Kidney (tissue), 14 donors: ENCODE results near the gene C1orf35. TPM values are rescaled to one million over a fixed set of nuclear protein-coding genes. Genes with fewer than 3 reads are reported as not detected.

Experiments used
- DNase-seq, 5 donors: peaks; one replicate each; pipeline ENCODE4 v3.0.0-alpha.2; 2013 to 2020
- FAIRE-seq: peaks from 2 replicates; lab custom pipeline; 2012; peaks lifted over from hg19 to GRCh38; lab: Jason Lieb, UNC
- H3K27ac ChIP-seq, 2 donors: one replicate each; pipeline ENCODE4 v1.7.0; 2013; ENCODE audit warnings: low read depth in 2 of 2, low read length in 2 of 2, inconsistent platforms in 1 of 2
- H3K27me3 ChIP-seq: one replicate; pipeline ENCODE4 v1.7.1; 2013; ENCODE audit warnings: low read length, inconsistent platforms; ENCODE audit not compliant: control insufficient read depth, insufficient read depth
- H3K36me3 ChIP-seq, 3 donors: one replicate each; pipeline versions ENCODE4 v1.7.0 to v1.7.1; 2013; ENCODE audit warnings: low read length in 3 of 3, control low read depth in 1 of 3, inconsistent platforms in 1 of 3; ENCODE audit not compliant: insufficient read depth in 3 of 3, control insufficient read depth in 2 of 3
- H3K4me1 ChIP-seq, 3 donors: one replicate each; pipeline versions ENCODE4 v1.7.0 to v1.7.1; 2013; ENCODE audit warnings: low read length in 3 of 3, inconsistent platforms in 1 of 3, low read depth in 1 of 3; ENCODE audit not compliant: control insufficient read depth in 2 of 3, insufficient read depth in 2 of 3
- H3K4me3 ChIP-seq, 3 donors: one replicate each; pipeline versions ENCODE4 v1.7.0 to v1.8.1; 2013; ENCODE audit warnings: low read length in 3 of 3, control low read depth in 1 of 3, inconsistent platforms in 1 of 3
- H3K9ac ChIP-seq, 3 donors: one replicate each; pipeline versions ENCODE4 v1.7.0 to v1.7.1; 2013; ENCODE audit warnings: low read length in 3 of 3, control low read depth in 1 of 3, inconsistent platforms in 1 of 3
- H3K9me3 ChIP-seq, 3 donors: one replicate each; pipeline versions ENCODE4 v1.7.0 to v1.7.1; 2013; ENCODE audit warnings: low read length in 3 of 3, control low read depth in 1 of 3, inconsistent platforms in 1 of 3; ENCODE audit not compliant: control insufficient read depth in 2 of 3, insufficient read depth in 1 of 3
- CTCF ChIP-seq: IDR thresholded peaks from 3 replicates; pipeline ENCODE4 v1.5.1; 2012; ENCODE audit warnings: mild to moderate bottlenecking, moderate library complexity, borderline replicate concordance; ENCODE audit not compliant: insufficient read depth; ENCODE audit errors: extremely low read depth
- intact Hi-C: fragments of 100-400 bp; cut with DNase I; formaldehyde crosslinking; loops from one replicate; pipeline ENCODE4 v1.11.1; 2022
- polyA plus RNA-seq: library from polyadenylated mRNA; stranded (reverse); fragments of 350-450 nt; fragmentation: Illumina TruSeq; extraction: RNeasy Lipid Tissue Mini Kit (QIAGEN cat#74804); gene quantifications from one replicate; pipeline ENCODE4 v1.2.3, GENCODE V29; 2014; ENCODE audit warnings: low read depth, low replicate concordance; ENCODE audit not compliant: insufficient read depth
- total RNA-seq: library from RNA; stranded (reverse); fragmentation: NEBNext Ultra II Directional; extraction: Animal tissue kit (Norgen Biotek cat#: 25700); gene quantifications from one replicate; pipeline ENCODE4 v1.2.1, GENCODE V29; 2021
- donor health status: control.
- donor health status: control.
- donor health status: control.
- donor health status: control.
- donor health status: control.
- donor health status: DM: yes; HTN: yes; CAD: no.
- donor health status: Normal renal cell carcinoma (clear cell type).

Gene C1orf35
- total and polyA plus RNA-seq, 2 donors from 2014 or later = 17.4 to 17.6 TPM

GRCh38 chr1:228072658-228073043, 30.5 kb downstream of the C1orf35 start:
- Histone ChIP-seq H3K27me3 (peaks cover 9% of the 10 kb centered on the region), H3K27ac (no peak overlapping the region), H3K4me3 (no peak overlapping the region), H3K9ac (no peak overlapping the region), H3K36me3 (no peaks in the 10 kb centered on the region), H3K9me3 (no peaks in the 10 kb centered on the region), H3K4me1 (no peaks in the 10 kb centered on the region)
- intact Hi-C loops = no loop called here
- TF ChIP-seq CTCF = no peak
- DNase-seq (no peak), FAIRE-seq (no peak)

GRCh38 chr1:228071839-228072657, 31.1 kb downstream of the C1orf35 start:
- intact Hi-C loops = no loop called here
- no peaks in the 10 kb centered on the region for H3K4me1 ChIP-seq

DNA sequence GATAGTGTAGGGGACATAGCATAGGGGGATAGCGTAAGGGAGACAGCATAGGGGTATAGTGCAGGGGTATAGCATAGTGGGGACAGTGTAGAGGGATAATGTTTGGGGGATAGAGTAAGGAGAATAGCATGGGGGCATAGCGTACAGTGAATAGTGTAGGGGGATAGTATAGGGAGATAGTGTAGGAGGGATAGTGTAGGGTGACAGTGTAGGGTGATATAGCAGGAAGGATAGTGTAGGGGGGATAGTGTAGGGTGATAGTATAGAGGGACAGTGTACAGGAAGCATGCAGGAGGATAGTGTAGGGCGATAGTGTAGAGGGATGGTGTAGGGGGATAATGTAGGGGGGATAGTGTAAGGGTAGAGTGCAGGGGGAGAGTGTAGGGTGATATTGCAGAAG, 32.3 kb downstream of the C1orf35 start:
- Histone ChIP-seq H3K9ac (no peak overlapping the region), H3K27ac (no peak overlapping the region), H3K36me3 (no peaks in the 10 kb centered on the region), H3K9me3 (no peaks in the 10 kb centered on the region), H3K4me3 (no peak overlapping the region), H3K4me1 (no peaks in the 10 kb centered on the region), H3K27me3 (peaks cover 9% of the 10 kb centered on the region)
- TF ChIP-seq CTCF = no peak
- no peak for DNase-seq
- no peak for FAIRE-seq
- intact Hi-C loops = no loop called here

More at GRCh38 chr1:228071839-228072657, 31.1 kb downstream of the C1orf35 start:
- no peak for TF ChIP-seq CTCF
- Histone ChIP-seq H3K4me3 (no peak overlapping the region), H3K9me3 (no peaks in the 10 kb centered on the region), H3K36me3 (no peaks in the 10 kb centered on the region), H3K9ac (no peak overlapping the region), H3K27me3 (peaks cover 9% of the 10 kb centered on the region), H3K27ac (no peak overlapping the region)
- DNase-seq (no peak), FAIRE-seq (no peak)

GRCh38 chr1:228070173-228070572, 33.0 kb downstream of the C1orf35 start:
- DNase-seq (no peak), FAIRE-seq (no peak)
- no peaks in the 10 kb centered on the region for H3K4me1 ChIP-seq
- no peak overlapping the region for H3K27ac ChIP-seq
- no peaks in the 10 kb centered on the region for H3K36me3 ChIP-seq
- peaks cover 9% of the 10 kb centered on the region for H3K27me3 ChIP-seq
- H3K4me3 ChIP-seq = no peak overlapping the region
- intact Hi-C loops = no loop called here
- no peaks in the 10 kb centered on the region for H3K9me3 ChIP-seq
- H3K9ac ChIP-seq = no peak overlapping the region
- TF ChIP-seq CTCF = no peak
